HEK293 (cell line): ENCODE data around the gene RASGRF2.

Experiments
- CTCF ChIA-PET: fragments of 350-600 bp; formaldehyde crosslinking; extraction: SDS; loops from one replicate; lab custom pipeline; 2021; ENCODE audit warnings: antibody characterized with exemption; lab: Yijun Ruan, JAX
- POLR2A ChIA-PET: fragments of 300-600 bp; formaldehyde crosslinking; extraction: SDS; loops from one replicate; lab custom pipeline; 2020; ENCODE audit warnings: antibody characterized with exemption, inconsistent platforms; lab: Yijun Ruan, JAX
- H3K27ac ChIP-seq: fragments of 200-500 bp; sonication (Bioruptor generic); 2 replicates; pipeline ENCODE4 v1.5.1; 2014; ENCODE audit warnings: low read depth, low read length, control low read depth, inconsistent platforms; ENCODE audit errors: extremely low read depth
- H3K36me3 ChIP-seq, 2 experiments: fragments of 200-500 bp in 1 of 2; sonication (Bioruptor generic) in 1 of 2; 1 replicate in 1 of 2; 2 replicates in 1 of 2; pipeline ENCODE4 v1.5.1; 2014 to 2017; ENCODE audit warnings: inconsistent platforms in 2 of 2, low read length in 2 of 2; ENCODE audit not compliant: control insufficient read depth in 2 of 2, insufficient read depth in 1 of 2
- H3K4me1 ChIP-seq: fragments of 200-500 bp; sonication (Bioruptor generic); 2 replicates; pipeline ENCODE4 v1.5.1; 2014; ENCODE audit warnings: mild to moderate bottlenecking, low read length, inconsistent platforms; ENCODE audit not compliant: control insufficient read depth, insufficient read depth
- H3K4me3 ChIP-seq: 2 replicates; pipeline ENCODE4 v1.5.1; 2011; ENCODE audit warnings: low read depth, mild to moderate bottlenecking, control low read depth, low read length, moderate library complexity
- H3K9me3 ChIP-seq: fragments of 200-500 bp; sonication (Bioruptor generic); 2 replicates; pipeline ENCODE4 v1.5.1; 2014; ENCODE audit warnings: low read depth, low read length, inconsistent platforms; ENCODE audit not compliant: control insufficient read depth, insufficient read depth
- BCL11A ChIP-seq: fragments of 450-650 bp; formaldehyde crosslinking; IDR thresholded peaks from 2 replicates; pipeline ENCODE4 v1.5.1; 2016; ENCODE audit warnings: low read depth, missing biosample characterization, missing genetic modification characterization
- EGR2 ChIP-seq: fragments of 450-650 bp; formaldehyde crosslinking; IDR thresholded peaks from 2 replicates; pipeline ENCODE4 v1.5.1; 2016; ENCODE audit warnings: low read depth, missing biosample characterization, missing genetic modification characterization
- FEZF1 ChIP-seq: fragments of 450-650 bp; formaldehyde crosslinking; IDR thresholded peaks from 2 replicates; pipeline ENCODE4 v1.5.1; 2016; ENCODE audit warnings: missing biosample characterization, missing genetic modification characterization
- INSM2 ChIP-seq: fragments of 450-650 bp; formaldehyde crosslinking; IDR thresholded peaks from 2 replicates; pipeline ENCODE4 v1.5.1; 2016; ENCODE audit warnings: missing biosample characterization, missing genetic modification characterization
- KLF1 ChIP-seq: fragments of 450-650 bp; formaldehyde crosslinking; IDR thresholded peaks from 2 replicates; pipeline ENCODE4 v1.5.1; 2016; ENCODE audit warnings: missing biosample characterization, missing genetic modification characterization
- MYNN ChIP-seq: fragments of 450-650 bp; formaldehyde crosslinking; IDR thresholded peaks from 2 replicates; pipeline ENCODE4 v1.5.1; 2016; ENCODE audit warnings: missing biosample characterization, missing genetic modification characterization, borderline replicate concordance
- PATZ1 ChIP-seq: fragments of 450-650 bp; formaldehyde crosslinking; IDR thresholded peaks from 2 replicates; pipeline ENCODE4 v1.5.1; 2016; ENCODE audit warnings: missing biosample characterization, missing genetic modification characterization
- ZBTB49 ChIP-seq: fragments of 450-650 bp; formaldehyde crosslinking; IDR thresholded peaks from 2 replicates; pipeline ENCODE4 v1.5.1; 2016; ENCODE audit warnings: missing biosample characterization, missing genetic modification characterization, low read depth
- ZBTB6 ChIP-seq: fragments of 450-650 bp; formaldehyde crosslinking; IDR thresholded peaks from 2 replicates; pipeline ENCODE4 v1.5.1; 2017; ENCODE audit warnings: missing biosample characterization, missing genetic modification characterization
- ZNF132 ChIP-seq: fragments of 450-650 bp; formaldehyde crosslinking; IDR thresholded peaks from 2 replicates; pipeline ENCODE4 v1.5.1; 2017; ENCODE audit warnings: missing biosample characterization, missing genetic modification characterization, borderline replicate concordance
- ZNF133 ChIP-seq: fragments of 450-650 bp; formaldehyde crosslinking; IDR thresholded peaks from 2 replicates; pipeline ENCODE4 v1.5.1; 2016; ENCODE audit warnings: missing biosample characterization, missing genetic modification characterization
- ZNF138 ChIP-seq: fragments of 450-650 bp; formaldehyde crosslinking; IDR thresholded peaks from 2 replicates; pipeline ENCODE4 v1.5.1; 2016; ENCODE audit warnings: missing biosample characterization, missing genetic modification characterization, borderline replicate concordance
- ZNF146 ChIP-seq: fragments of 450-650 bp; formaldehyde crosslinking; IDR thresholded peaks from 2 replicates; pipeline ENCODE4 v1.5.1; 2016; ENCODE audit warnings: missing biosample characterization, missing genetic modification characterization
- ZNF24 ChIP-seq: fragments of 450-650 bp; formaldehyde crosslinking; IDR thresholded peaks from 2 replicates; pipeline ENCODE4 v1.5.1; 2016; ENCODE audit warnings: missing biosample characterization, missing genetic modification characterization
- ZNF366 ChIP-seq: fragments of 450-650 bp; formaldehyde crosslinking; conservative IDR thresholded peaks from 2 replicates; pipeline ENCODE4 v1.5.1; 2016; ENCODE audit warnings: missing biosample characterization, missing genetic modification characterization
- ZNF398 ChIP-seq: fragments of 450-650 bp; formaldehyde crosslinking; IDR thresholded peaks from 2 replicates; pipeline ENCODE4 v1.5.1; 2017; ENCODE audit warnings: missing biosample characterization, missing genetic modification characterization
- ZNF433 ChIP-seq: fragments of 450-650 bp; formaldehyde crosslinking; IDR thresholded peaks from 2 replicates; pipeline ENCODE4 v1.5.1; 2016; ENCODE audit warnings: missing biosample characterization, missing genetic modification characterization, low read depth
- ZNF473 ChIP-seq: fragments of 450-650 bp; formaldehyde crosslinking; IDR thresholded peaks from 2 replicates; pipeline ENCODE4 v1.5.1; 2017; ENCODE audit warnings: missing biosample characterization, missing genetic modification characterization
- ZNF488 ChIP-seq: fragments of 450-650 bp; formaldehyde crosslinking; IDR thresholded peaks from 2 replicates; pipeline ENCODE4 v1.5.1; 2016; ENCODE audit warnings: missing biosample characterization, missing genetic modification characterization
- ZNF518A ChIP-seq: fragments of 450-650 bp; formaldehyde crosslinking; conservative IDR thresholded peaks from 2 replicates; pipeline ENCODE4 v1.5.1; 2016; ENCODE audit warnings: low read depth, missing biosample characterization, missing genetic modification characterization
- ZNF610 ChIP-seq: fragments of 450-650 bp; formaldehyde crosslinking; IDR thresholded peaks from 2 replicates; pipeline ENCODE4 v1.5.1; 2016; ENCODE audit warnings: missing biosample characterization, missing genetic modification characterization, borderline replicate concordance
- ZNF768 ChIP-seq: fragments of 450-650 bp; formaldehyde crosslinking; IDR thresholded peaks from 2 replicates; pipeline ENCODE4 v1.5.1; 2018; ENCODE audit warnings: missing biosample characterization, mild to moderate bottlenecking, missing genetic modification characterization

Gene RASGRF2

GRCh38 chr5:81067406-81067805 is 107.2 kb downstream of the RASGRF2 start (continued):
- TF ChIP-seq ZNF518A (tag by site-specific recombination) (no peak), ZNF488 (tag by site-specific recombination) (no peak), ZNF473 (tag by site-specific recombination) (no peak), KLF1 (tag by site-specific recombination) (no peak)

- no peaks in the 10 kb centered on the region; the same call in 1 of the 2 replicates for H3K4me1 ChIP-seq
- no peak overlapping the region for H3K4me3 ChIP-seq
- CTCF ChIA-PET = interaction anchor here (1.6 kb wide), 1 partner anchor 127 kb away, joined by 4 read pairs; no protein-coding TSS in a partner anchor
- H3K36me3 ChIP-seq = no peaks in the 10 kb centered on the region
- no peak overlapping the region for H3K27ac ChIP-seq
- POLR2A ChIA-PET = no interaction called here
- H3K9me3 ChIP-seq = no peaks in the 10 kb centered on the region
- TF ChIP-seq MYNN (tag by site-specific recombination) (no peak), PATZ1 (tag by site-specific recombination) (no peak), ZNF398 (tag by site-specific recombination) (no peak), ZNF133 (tag by site-specific recombination) (no peak), ZNF146 (tag by site-specific recombination) (no peak), BCL11A (tag by site-specific recombination) (no peak), ZBTB6 (tag by site-specific recombination) (no peak), ZNF132 (no peak), ZNF24 (tag by site-specific recombination) (no peak), ZNF138 (tag by site-specific recombination) (no peak), ZNF366 (tag by site-specific recombination) (no peak), EGR2 (tag by site-specific recombination) (no peak), INSM2 (tag by site-specific recombination) (no peak), ZNF433 (tag by site-specific recombination) (no peak), ZNF768 (tag by site-specific recombination) (no peak), FEZF1 (tag by site-specific recombination) (no peak), ZNF610 (no peak), ZBTB49 (tag by site-specific recombination) (no peak)
Measured at GRCh38 chr5:81068063-81068462, 107.9 kb downstream of the RASGRF2 start.
